GM18520 (cell line): Measurements from ENCODE around the gene WDR62.
"Not testable (repeated sequence)": the region's sequence is repeated elsewhere in the genome, so short reads cannot be mapped to it uniquely, and the experiment has no call there.

Source experiments
- ATAC-seq: cut with Tn5 transposase; IDR thresholded peaks from one replicate; pipeline ENCODE4 v1.9.1; 2021; ENCODE audit not compliant: unreplicated experiment

Gene WDR62

GRCh38 chr19:36032251-36033104, 22.2 kb upstream of the WDR62 start, which contains the start of gene CLIP3:
TSS of gene CLIP3 (minus strand) at chr19:36032873. CDS start at chr19:36032357, 516 bp downstream.
- ATAC-seq, result no peak

DNA sequence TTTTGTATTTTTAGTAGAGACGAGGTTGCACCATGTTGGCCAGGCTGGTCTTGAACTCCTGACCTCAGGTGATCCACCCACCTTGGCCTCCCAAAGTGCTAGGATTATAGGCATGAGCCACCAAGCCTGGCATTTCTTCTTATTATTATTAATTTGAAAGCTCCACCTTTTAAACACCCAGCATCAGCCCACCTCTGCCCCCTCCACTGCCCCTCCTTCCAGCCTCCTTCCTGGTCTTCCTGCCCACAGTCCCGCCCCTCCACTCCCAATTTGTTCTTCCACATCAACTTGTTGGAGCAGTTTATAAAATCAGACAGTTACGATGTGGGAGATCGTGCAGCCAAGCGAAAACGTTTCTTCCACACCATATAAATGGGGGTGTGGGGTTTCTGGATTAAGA, 14.2 kb upstream of the WDR62 start:
- ATAC-seq, result no peak

- not testable (repeated sequence) for ATAC-seq
Observed at GRCh38 chr19:36041092-36041491, 13.6 kb upstream of the WDR62 start.

DNA sequence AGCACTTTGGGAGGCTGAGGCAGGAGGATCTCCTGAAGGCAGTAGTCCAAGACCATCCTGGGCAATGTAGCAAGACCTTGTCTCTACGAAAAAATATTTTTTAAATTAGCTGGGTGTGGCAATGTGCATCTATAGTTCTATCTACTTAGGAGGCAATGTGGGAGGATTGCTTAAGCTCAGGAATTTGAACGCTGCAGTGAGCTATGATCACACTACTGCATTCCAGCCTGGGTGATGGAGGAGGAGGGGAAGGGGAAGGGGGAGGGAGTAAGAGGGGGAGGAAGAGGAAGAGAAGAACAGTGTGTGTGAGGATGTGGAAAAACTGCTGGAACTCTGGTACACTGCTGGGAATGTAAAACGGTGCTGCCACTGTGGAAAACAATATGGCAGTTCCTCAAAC, 12.9 kb upstream of the WDR62 start:
- no peak for ATAC-seq

- no peak for ATAC-seq
Observed at GRCh38 chr19:36043952-36044351, 10.7 kb upstream of the WDR62 start.

- ATAC-seq, result no peak
Observed at GRCh38 chr19:36046443-36047050, 8.2 kb upstream of the WDR62 start.

DNA sequence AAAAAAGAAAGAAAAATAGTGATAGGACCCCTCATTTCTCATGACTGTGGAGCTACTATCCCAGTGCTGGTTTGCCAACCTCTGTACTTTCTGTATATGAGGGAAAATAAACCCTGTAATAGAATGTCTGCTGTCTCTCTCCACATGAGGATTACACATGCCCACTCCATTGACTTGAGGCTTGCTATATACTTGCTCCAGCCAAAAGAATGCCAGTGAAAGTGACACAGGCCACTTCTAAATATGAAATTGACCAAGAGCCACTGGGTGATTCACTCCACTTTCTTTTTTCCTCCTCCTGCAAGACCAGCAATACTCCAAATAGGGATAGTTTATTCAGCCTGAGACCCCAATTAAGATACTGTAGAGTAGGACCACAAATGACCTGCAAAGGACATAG, 6.9 kb upstream of the WDR62 start:
- ATAC-seq, result no peak

DNA sequence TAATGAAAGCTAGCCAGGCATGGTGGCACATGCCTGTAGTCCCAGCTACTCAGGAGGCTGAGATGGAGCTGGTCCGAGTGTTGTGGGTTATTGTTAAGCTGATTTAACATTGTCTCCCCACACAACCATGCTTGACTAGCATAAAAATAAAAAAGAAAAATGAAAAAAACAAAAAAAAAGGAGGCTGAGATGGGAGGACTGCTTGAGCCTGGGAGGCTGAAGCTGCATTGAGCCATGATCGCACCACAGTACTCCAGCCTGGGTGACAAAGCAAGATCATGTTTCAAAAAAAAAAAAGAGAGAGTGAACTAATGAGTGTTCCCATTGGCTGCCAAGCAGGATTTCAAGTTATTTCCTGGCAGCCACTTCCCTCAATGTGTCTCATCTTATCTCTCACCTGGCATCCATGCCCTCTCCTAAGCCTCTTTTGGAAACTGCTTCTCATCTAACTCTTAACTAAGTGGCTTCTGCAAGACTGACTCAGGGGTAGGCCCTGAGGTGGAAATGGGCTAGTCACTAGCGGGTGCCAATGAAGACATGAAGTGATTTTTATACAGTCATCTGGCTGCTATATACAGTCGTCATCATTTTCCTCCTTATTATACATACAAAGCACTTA, 5.5 kb upstream of the WDR62 start:
- ATAC-seq, result no peak

DNA sequence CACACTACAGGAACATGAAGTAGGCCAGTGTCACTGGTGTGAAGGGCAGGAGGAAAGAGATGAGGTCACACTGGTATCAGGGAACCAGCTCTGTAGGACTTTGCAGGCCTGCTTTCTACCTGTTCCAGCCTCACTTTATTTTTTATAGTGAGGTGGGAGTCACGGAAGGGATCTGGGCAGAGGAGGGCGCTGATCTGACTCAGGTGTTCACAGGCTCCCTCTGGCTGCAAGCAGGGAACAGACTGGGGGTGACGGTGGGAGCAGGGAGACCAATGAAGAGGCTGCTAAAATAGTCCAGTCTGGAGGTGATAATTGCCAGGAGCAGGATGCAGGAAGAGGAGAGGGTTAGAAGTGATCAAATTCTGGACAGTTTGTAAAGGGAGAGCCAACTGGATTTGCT, 3.5 kb upstream of the WDR62 start:
- no peak for ATAC-seq

DNA sequence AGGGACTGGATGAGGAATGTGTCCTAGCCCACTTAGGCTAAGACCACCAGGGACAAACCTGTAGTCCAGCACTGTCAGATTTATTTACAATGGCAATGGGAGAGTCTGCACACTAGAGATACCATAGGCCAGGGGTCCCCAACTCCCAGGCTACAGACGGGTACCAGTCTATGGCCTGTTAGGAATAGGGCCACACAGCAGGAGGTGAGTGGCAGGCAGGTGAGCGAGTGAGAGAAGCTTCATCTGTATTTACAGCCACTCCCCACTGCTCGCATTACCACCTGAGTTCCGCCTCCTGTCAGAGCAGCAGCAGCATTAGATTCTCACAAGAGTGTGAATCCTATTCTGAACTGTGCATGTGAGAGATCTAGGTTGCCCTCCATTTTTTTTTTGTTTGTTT, 3.1 kb upstream of the WDR62 start:
- ATAC-seq, result no peak

DNA sequence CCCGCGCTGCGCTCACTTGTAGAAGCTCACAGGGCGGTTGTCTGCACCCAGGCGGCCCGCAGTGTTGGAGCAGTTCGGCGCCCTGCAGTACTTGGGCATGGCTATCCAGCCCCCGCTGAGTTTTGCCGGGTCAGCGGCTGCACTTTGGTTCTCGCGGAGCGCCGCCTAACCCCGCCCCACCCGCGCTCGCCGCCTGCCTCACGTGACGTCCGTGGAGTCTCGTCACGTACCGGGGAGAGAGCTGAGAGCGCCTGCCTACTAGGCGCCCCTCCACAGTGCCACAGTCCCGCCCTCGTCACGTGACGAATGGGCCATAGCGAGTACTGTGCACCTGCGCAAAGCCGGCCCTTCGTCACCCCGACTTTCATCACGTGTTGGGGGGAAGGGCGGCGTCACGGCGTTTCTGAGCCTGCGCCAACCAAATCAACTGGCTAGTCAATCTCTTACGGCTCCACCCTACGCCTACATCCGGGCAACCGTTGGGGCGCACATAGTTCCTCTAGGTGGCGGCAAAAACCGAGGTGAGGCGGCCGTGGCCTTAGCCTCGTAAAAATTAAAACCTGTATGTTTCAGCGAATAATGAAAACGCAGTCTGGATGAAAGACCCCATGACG, 471 bp upstream of the WDR62 start, which contains the start of gene THAP8:
THAP8 (minus strand) TSS at position 167 of the 614 bp plus-strand sequence; CDS start at position 99, 68 bp downstream.
- peak; percentile 75 for ATAC-seq

DNA sequence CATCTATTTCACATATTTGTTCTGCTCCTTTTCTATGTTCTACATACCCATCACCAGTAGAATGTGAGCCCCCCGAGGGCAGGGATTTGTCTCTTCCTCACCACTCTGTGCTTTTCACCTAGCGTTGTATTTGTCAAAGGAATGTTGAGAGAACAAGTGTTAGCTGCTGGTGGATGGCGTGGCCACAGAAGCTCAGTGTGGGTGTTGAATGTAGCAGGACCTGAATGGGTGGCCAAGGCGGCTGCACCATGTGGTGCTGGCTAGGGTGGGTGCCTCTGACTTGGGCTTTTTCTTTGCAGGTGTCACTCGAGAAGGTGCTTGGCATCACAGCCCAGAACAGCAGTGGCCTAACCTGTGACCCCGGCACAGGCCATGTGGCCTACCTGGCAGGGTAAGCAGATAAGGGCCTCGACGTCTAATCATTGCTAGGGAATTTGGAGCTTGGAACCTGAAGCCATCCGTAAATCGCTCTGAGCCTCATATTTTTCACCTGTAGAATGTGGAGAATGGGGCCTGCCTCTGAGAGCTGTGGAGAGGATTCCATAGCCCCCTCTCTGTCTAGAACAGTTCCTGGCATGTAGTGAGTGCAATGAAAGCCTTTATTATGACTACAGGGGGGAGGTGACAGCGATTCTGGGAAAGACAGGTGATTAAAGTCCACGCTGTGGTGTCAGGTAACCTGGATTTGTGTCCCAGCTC, 3.9 kb downstream of the WDR62 start:
- no peak for ATAC-seq

- ATAC-seq, result no peak
Observed at GRCh38 chr19:36059180-36059910, 4.6 kb downstream of the WDR62 start.

GRCh38 chr19:36060430-36060829, 5.7 kb downstream of the WDR62 start:
- ATAC-seq, result no peak

DNA sequence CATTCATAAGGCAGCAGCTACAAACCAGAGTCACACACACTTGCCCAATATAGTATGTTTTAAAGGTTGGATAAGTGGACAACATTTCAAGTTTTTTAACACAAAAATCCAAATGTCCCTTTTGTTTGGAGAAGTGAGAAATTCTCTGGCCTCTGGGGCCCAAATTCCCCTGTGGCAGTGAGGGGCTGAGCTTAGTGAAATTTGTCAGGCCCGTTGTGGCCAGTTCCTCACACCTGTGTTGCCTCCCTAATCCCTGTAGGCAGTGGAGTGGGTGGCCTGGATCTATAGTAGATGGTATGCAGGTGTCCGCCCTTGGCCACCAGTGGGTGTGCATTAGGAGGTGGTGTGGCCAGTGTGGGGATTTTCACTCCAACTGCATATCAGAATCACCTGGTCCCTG, 6.7 kb downstream of the WDR62 start:
- ATAC-seq, result no peak

- no peak for ATAC-seq
Observed at GRCh38 chr19:36064826-36065225, 10.1 kb downstream of the WDR62 start.

- ATAC-seq, result no peak
Observed at GRCh38 chr19:36067681-36068080, 13.0 kb downstream of the WDR62 start.

DNA sequence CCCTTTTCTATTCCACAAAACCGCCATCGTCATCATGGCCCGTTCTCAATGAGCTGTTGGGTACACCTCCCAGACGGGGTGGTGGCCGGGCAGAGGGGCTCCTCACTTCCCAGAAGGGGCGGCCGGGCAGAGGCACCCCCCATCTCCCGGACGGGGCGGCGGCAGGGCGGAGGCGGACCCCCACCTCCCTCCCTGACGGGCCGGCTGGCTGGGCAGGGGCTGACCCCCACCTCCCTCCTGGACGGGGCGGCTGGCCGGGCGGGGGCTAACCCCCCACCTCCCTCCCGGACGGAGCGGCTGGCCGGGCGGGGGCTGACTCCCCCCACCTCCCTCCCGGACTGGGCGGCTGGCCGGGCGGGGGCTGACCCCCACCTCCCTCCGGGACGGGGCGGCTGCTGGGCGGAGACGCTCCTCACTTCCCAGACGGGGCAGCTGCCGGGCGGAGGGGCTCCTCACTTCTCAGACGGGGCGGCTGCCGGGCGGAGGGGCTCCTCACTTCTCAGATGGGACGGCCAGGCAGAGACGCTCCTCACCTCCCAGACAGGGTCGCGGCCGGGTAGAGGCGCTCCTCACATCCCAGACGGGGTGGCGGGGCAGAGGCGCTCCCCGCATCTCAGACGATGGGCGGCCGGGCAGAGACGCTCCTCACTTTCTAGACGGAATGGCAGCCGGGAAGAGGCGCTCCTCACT, 14.3 kb downstream of the WDR62 start:
- ATAC-seq, result not testable (repeated sequence)

- ATAC-seq, result no peak
Observed at GRCh38 chr19:36072081-36072480, 17.4 kb downstream of the WDR62 start.
